NCI-H524 (cell line): Measurements from ENCODE around the gene ZC3H12C.

Experiments used
- DNase-seq, 2 experiments: peaks; one replicate each; lab custom pipeline; 2025; lab: John Stamatoyannopoulos, UW

The ZC3H12C gene

DNA sequence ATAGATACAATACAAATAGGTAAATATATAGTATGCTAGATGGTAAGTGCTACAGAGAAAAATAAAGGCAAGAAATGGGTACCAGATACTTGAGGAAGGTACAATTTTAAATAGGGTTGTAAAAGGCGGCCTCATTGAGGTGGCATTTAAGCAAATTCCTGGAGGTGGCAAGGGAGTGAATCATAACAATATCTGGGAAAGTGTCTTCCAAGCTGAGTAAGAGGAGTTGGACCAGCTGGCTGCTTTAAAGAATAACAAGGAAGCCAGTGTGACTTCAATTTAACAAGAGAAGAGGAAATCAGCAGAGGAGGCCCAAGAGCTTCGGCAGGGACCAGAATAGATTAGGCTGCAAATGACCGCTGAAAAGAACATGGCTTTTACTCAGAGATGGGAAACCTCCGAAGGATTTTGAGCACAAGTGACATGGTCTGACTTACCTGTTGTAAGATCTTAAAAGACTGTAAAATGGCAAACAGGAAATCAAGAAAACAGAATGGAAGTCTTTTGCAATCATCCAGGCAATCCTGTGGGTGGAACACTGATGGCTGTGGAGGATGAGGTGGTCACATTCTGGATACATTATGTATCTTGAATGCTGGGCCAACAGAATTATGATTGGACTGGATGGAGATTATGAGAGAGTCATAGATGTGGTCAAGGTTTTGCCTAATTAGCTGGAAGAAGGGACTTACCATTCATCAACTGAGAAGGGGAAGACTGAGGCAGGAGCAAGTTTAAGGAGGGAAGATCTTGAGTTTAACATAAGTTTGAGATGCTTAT, 126.0 kb downstream of the ZC3H12C start:
- no peak for DNase-seq
